Suprapubic skin (tissue), 4 donors: ENCODE results near the gene OTOF. TPM values are rescaled to one million over a fixed set of nuclear protein-coding genes. Genes with fewer than 3 reads are reported as not detected.

Experiments used
- DNase-seq, 2 donors: peaks; one replicate each; pipeline ENCODE4 v3.0.0-alpha.2; 2019; ENCODE audit warnings: low spot score in 2 of 2
- H3K27ac ChIP-seq: fragments of 200-600 bp; sonication (generic); one replicate; pipeline ENCODE4 v1.5.1; 2019
- H3K27me3 ChIP-seq: fragments of 200-600 bp; sonication (generic); one replicate; pipeline ENCODE4 v1.5.1; 2019
- H3K36me3 ChIP-seq: fragments of 200-600 bp; sonication (generic); one replicate; pipeline ENCODE4 v1.5.1; 2019
- H3K4me1 ChIP-seq: fragments of 200-600 bp; sonication (generic); one replicate; pipeline ENCODE4 v1.5.1; 2019
- H3K4me3 ChIP-seq: fragments of 200-600 bp; sonication (generic); one replicate; pipeline ENCODE4 v1.5.1; 2019; ENCODE audit warnings: mild to moderate bottlenecking
- H3K9me3 ChIP-seq: fragments of 200-600 bp; sonication (generic); one replicate; pipeline ENCODE4 v1.5.1; 2019
- EP300 ChIP-seq: sonication (generic); formaldehyde crosslinking; IDR thresholded peaks from one replicate; pipeline ENCODE4 v1.6.1; 2017; ENCODE audit warnings: antibody characterized with exemption
- POLR2A ChIP-seq, 2 donors: fragments of 450-650 bp; IDR thresholded peaks; one replicate each; pipeline ENCODE4 v1.6.1; 2017; ENCODE audit warnings: antibody characterized with exemption in 2 of 2, mild to moderate bottlenecking in 2 of 2, moderate library complexity in 2 of 2
- POLR2AphosphoS5 ChIP-seq, 3 donors: sonication (generic); formaldehyde crosslinking; IDR thresholded peaks; one replicate each; pipeline ENCODE4 v1.6.1; 2017; ENCODE audit warnings: antibody characterized with exemption in 3 of 3
- WGBS: methylation state at CpG from one replicate; pipeline ENCODE4 v1.1.5; 2018; 5-methylcytosine and 5-hydroxymethylcytosine counted together
- total RNA-seq, 4 donors: library from RNA; depleted of rRNA; stranded (reverse); fragments of >200 nt; gene quantifications; one replicate each; pipeline ENCODE4 v1.1.0, GENCODE V29; 2016
- TF ChIP-seq, protein P1 (sequence below), 2 donors: fragments of 200-600 bp in 1 of 2; fragments of 450-650 bp in 1 of 2; sonication (generic) in 1 of 2; IDR thresholded peaks; one replicate each; pipeline ENCODE4 v1.5.1; 2016 to 2019; ENCODE audit warnings: antibody characterized with exemption in 2 of 2, mild to moderate bottlenecking in 1 of 2, moderate library complexity in 1 of 2

OTOF gene
- total RNA-seq, 4 donors from 2014 or later = 0.16 to 0.39 (median 0.17) TPM; not detected in 1

- no peaks in the 10 kb centered on the region for H3K9me3 ChIP-seq
- H3K27me3 ChIP-seq = peaks cover 17% of the 10 kb centered on the region
- no CpG with 5 or more reads among the region's 11 CpGs for WGBS
- H3K4me1 ChIP-seq = no peaks in the 10 kb centered on the region
- no peak for DNase-seq
- TF ChIP-seq POLR2AphosphoS5 (IDR thresholded peaks at IDR 0.05) (no peak), POLR2A (IDR thresholded peaks at IDR 0.05) (no peak), EP300 (no peak)
- TF ChIP-seq, protein P1, sequence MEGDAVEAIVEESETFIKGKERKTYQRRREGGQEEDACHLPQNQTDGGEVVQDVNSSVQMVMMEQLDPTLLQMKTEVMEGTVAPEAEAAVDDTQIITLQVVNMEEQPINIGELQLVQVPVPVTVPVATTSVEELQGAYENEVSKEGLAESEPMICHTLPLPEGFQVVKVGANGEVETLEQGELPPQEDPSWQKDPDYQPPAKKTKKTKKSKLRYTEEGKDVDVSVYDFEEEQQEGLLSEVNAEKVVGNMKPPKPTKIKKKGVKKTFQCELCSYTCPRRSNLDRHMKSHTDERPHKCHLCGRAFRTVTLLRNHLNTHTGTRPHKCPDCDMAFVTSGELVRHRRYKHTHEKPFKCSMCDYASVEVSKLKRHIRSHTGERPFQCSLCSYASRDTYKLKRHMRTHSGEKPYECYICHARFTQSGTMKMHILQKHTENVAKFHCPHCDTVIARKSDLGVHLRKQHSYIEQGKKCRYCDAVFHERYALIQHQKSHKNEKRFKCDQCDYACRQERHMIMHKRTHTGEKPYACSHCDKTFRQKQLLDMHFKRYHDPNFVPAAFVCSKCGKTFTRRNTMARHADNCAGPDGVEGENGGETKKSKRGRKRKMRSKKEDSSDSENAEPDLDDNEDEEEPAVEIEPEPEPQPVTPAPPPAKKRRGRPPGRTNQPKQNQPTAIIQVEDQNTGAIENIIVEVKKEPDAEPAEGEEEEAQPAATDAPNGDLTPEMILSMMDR (IDR thresholded peaks at IDR 0.05) = no peak
- H3K4me3 ChIP-seq = no peak overlapping the region
- H3K36me3 ChIP-seq = no peaks in the 10 kb centered on the region
- H3K27ac ChIP-seq = no peak overlapping the region
Measured at GRCh38 chr2:26516781-26517180, 38.9 kb upstream of the OTOF start.

DNA sequence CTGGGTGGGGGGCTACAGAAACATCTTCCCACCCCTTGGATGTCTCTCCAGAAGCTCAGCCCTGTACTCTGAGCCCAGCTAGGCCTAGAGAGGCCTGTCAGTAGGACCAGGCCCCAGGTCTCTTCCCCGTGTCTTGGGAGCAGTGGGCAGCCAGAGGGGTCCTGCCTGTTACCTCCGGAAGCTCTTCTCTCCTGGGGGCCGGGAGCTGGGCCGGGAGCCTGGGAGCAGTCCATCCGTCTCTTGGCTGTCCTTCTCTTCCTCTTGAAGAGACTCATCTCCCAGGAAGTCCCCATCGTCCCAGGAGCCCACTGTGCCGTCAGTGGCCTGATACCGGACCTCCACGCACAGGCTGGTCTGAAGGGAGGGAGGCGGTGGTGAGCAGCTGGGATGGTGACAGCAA, 38.3 kb upstream of the OTOF start:
- Histone ChIP-seq H3K36me3 (no peaks in the 10 kb centered on the region), H3K4me1 (no peaks in the 10 kb centered on the region), H3K4me3 (no peak overlapping the region), H3K9me3 (no peaks in the 10 kb centered on the region), H3K27ac (no peak overlapping the region), H3K27me3 (peaks cover 12% of the 10 kb centered on the region)
- TF ChIP-seq POLR2AphosphoS5 (IDR thresholded peaks at IDR 0.05) (no peak), POLR2A (IDR thresholded peaks at IDR 0.05) (no peak), EP300 (no peak)
- TF ChIP-seq, protein P1 (IDR thresholded peaks at IDR 0.05) = no peak
- DNase-seq = no peak
- WGBS = 100% methylated on average over 1 of the region's 10 CpGs

- DNase-seq = no peak
- Histone ChIP-seq H3K27me3 (peaks cover 7% of the 10 kb centered on the region), H3K9me3 (no peaks in the 10 kb centered on the region), H3K36me3 (no peaks in the 10 kb centered on the region), H3K4me1 (no peaks in the 10 kb centered on the region), H3K4me3 (no peak overlapping the region), H3K27ac (no peak overlapping the region)
- 80% methylated on average over 1 of the region's 5 CpGs for WGBS
- no peak for TF ChIP-seq POLR2AphosphoS5 (IDR thresholded peaks at IDR 0.05)
Measured at GRCh38 chr2:26515771-26516170, 37.8 kb upstream of the OTOF start.

DNA sequence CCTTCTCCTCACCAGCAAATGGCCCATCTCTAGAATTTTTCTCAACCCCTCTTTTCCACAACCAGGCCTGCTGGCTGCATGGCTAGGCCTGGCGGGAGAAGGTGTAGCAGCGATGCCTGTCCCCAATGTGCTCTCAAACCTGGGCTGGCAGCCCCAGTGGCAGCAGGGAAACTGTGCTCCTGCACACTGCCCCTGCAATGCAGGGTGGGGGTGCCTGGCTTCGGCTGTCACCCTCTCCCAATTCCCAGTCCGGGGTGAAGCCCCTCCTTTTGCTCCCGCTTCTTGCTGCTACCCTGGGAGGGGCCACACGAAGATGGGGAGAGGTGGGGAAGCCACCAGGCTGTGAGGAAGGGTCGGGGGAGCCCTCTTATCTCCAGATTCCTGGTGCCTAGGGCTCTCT, 36.1 kb upstream of the OTOF start:
- TF ChIP-seq EP300 (no peak), POLR2AphosphoS5 (IDR thresholded peaks at IDR 0.05) (no peak), POLR2A (IDR thresholded peaks at IDR 0.05) (no peak)
- TF ChIP-seq, protein P1 (IDR thresholded peaks at IDR 0.05) = no peak
- Histone ChIP-seq H3K9me3 (no peaks in the 10 kb centered on the region), H3K27me3 (peaks cover 3% of the 10 kb centered on the region), H3K27ac (no peak overlapping the region), H3K4me3 (no peak overlapping the region), H3K4me1 (no peaks in the 10 kb centered on the region), H3K36me3 (no peaks in the 10 kb centered on the region)
- DNase-seq = no peak
- 90% methylated on average over 5 of the region's 7 CpGs for WGBS

DNA sequence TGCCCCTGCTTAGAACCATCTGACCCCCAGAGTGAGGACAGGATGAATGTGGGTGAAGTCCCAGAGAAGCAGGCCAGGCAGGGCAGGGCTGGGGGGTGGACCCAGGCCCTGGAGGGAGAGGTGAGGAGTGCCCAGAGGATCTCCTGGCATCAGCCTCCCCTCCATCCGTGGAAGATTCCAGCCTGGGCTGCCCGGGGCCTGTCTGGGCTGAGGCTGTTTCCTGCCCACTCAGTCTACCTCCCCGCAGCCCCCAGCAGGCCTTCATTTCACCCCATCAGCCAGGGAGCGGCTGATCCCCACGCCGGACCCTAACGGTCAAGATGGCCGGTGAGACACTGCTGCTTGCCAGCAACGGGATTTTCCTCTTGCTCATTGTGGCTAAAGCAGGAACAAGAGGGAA, 35.3 kb upstream of the OTOF start:
- Histone ChIP-seq H3K27me3 (no peaks in the 10 kb centered on the region), H3K4me1 (no peaks in the 10 kb centered on the region), H3K36me3 (no peaks in the 10 kb centered on the region), H3K27ac (no peak overlapping the region), H3K4me3 (no peak overlapping the region), H3K9me3 (no peaks in the 10 kb centered on the region)
- no peak for DNase-seq
- 57% methylated on average over 1 of the region's 9 CpGs for WGBS
- TF ChIP-seq EP300 (no peak), POLR2AphosphoS5 (IDR thresholded peaks at IDR 0.05) (no peak), POLR2A (IDR thresholded peaks at IDR 0.05) (no peak)
- TF ChIP-seq, protein P1 (IDR thresholded peaks at IDR 0.05) = no peak

GRCh38 chr2:26511466-26511865, 33.5 kb upstream of the OTOF start:
- DNase-seq = no peak
- Histone ChIP-seq H3K36me3 (no peaks in the 10 kb centered on the region), H3K9me3 (no peaks in the 10 kb centered on the region), H3K4me1 (no peaks in the 10 kb centered on the region), H3K27ac (no peak overlapping the region), H3K27me3 (no peaks in the 10 kb centered on the region), H3K4me3 (no peak overlapping the region)
- no peak for TF ChIP-seq POLR2A (IDR thresholded peaks at IDR 0.05)
- no peak for TF ChIP-seq EP300
- TF ChIP-seq, protein P1 (IDR thresholded peaks at IDR 0.05) = no peak
- no peak for TF ChIP-seq POLR2AphosphoS5 (IDR thresholded peaks at IDR 0.05)
- WGBS = 80% methylated on average over 1 of the region's 7 CpGs
